ENCODE results near the gene PACSIN2. TPM values are rescaled to one million over a fixed set of nuclear protein-coding genes. Genes with fewer than 3 reads are reported as not detected.

PACSIN2 gene
- total and polyA plus RNA-seq, 4 donors = 40.3 to 149 (median 84.0) TPM

- H3K27me3 ChIP-seq (ENCODE audit: control insufficient read depth in 3 of 3, insufficient read depth in 3 of 3, low read length in 2 of 3) = no peaks in the 10 kb centered on the region
- H3K4me1 ChIP-seq (ENCODE audit: control insufficient read depth in 5 of 5, insufficient read depth in 5 of 5, low read length in 5 of 5) = peaks cover 0 to 25% (median 10%) of the 10 kb centered on the region in 5 donors
- peak overlapping the region; percentile 25 to 88 for H3K27ac ChIP-seq (ENCODE audit: low read depth in 1 of 2, low read length in 1 of 2)
- ATAC-seq (ENCODE audit: insufficient read depth, low FRiP score) (peak; percentile 50), DNase-seq (no peak)
- TF ChIP-seq CTCF (IDR thresholded peaks at IDR 0.05; ENCODE audit: control extremely low read depth, extremely low read depth) = no peak
- WGBS, 2 donors = 59 to 76% methylated on average over 5 of the region's 5 CpGs
- H3K36me3 ChIP-seq (ENCODE audit: control insufficient read depth in 4 of 4, insufficient read depth in 4 of 4, low read length in 4 of 4) = no peaks in the 10 kb centered on the region
- H3K9me3 ChIP-seq (ENCODE audit: control insufficient read depth in 4 of 4, insufficient read depth in 3 of 4, low read length in 3 of 4) = no peaks in the 10 kb centered on the region
- H3K4me3 ChIP-seq = no peak overlapping the region
- no peak overlapping the region for H3K9ac ChIP-seq (ENCODE audit: insufficient read depth in 1 of 2, low read length in 2 of 2)
These were observed 7.3 kb downstream of the PACSIN2 start for GRCh38 chr22:43007519-43008102.

- Histone ChIP-seq H3K9ac (ENCODE audit: insufficient read depth in 1 of 2, low read length in 2 of 2) (no peak overlapping the region), H3K9me3 (ENCODE audit: control insufficient read depth in 4 of 4, insufficient read depth in 3 of 4, low read length in 3 of 4) (no peaks in the 10 kb centered on the region), H3K27me3 (ENCODE audit: control insufficient read depth in 3 of 3, insufficient read depth in 3 of 3, low read length in 2 of 3) (no peaks in the 10 kb centered on the region), H3K4me3 (no peak overlapping the region), H3K4me1 (ENCODE audit: control insufficient read depth in 5 of 5, insufficient read depth in 5 of 5, low read length in 5 of 5) (peaks cover 5 to 29% (median 10%) of the 10 kb centered on the region in 5 donors), H3K27ac (ENCODE audit: low read depth in 1 of 2, low read length in 1 of 2) (peak overlapping the region in 1 of 2 donors; percentile 88), H3K36me3 (ENCODE audit: control insufficient read depth in 4 of 4, insufficient read depth in 4 of 4, low read length in 4 of 4) (no peaks in the 10 kb centered on the region)
- DNase-seq (no peak), ATAC-seq (ENCODE audit: insufficient read depth, low FRiP score) (peak; percentile 24)
- no peak for TF ChIP-seq CTCF (IDR thresholded peaks at IDR 0.05; ENCODE audit: control extremely low read depth, extremely low read depth)
- whole genome bisulfite sequencing, 2 donors = 75 to 89% methylated on average over 7 of the region's 7 CpGs
These were observed 8.2 kb downstream of the PACSIN2 start for GRCh38 chr22:43006753-43007152.

GRCh38 chr22:43006016-43006505 lies 8.9 kb downstream of the PACSIN2 start:
- H3K4me3 ChIP-seq = no peak overlapping the region
- no peaks in the 10 kb centered on the region for H3K27me3 ChIP-seq (ENCODE audit: control insufficient read depth in 3 of 3, insufficient read depth in 3 of 3, low read length in 2 of 3)
- no peak for TF ChIP-seq CTCF (IDR thresholded peaks at IDR 0.05; ENCODE audit: control extremely low read depth, extremely low read depth)
- peak overlapping the region in 1 of 2 donors; percentile 61 for H3K27ac ChIP-seq (ENCODE audit: low read depth in 1 of 2, low read length in 1 of 2)
- H3K36me3 ChIP-seq (ENCODE audit: control insufficient read depth in 4 of 4, insufficient read depth in 4 of 4, low read length in 4 of 4) = no peaks in the 10 kb centered on the region
- DNase-seq (no peak), ATAC-seq (ENCODE audit: insufficient read depth, low FRiP score) (no peak)
- peaks cover 5 to 35% (median 12%) of the 10 kb centered on the region in 5 donors for H3K4me1 ChIP-seq (ENCODE audit: control insufficient read depth in 5 of 5, insufficient read depth in 5 of 5, low read length in 5 of 5)
- no peak overlapping the region for H3K9ac ChIP-seq (ENCODE audit: insufficient read depth in 1 of 2, low read length in 2 of 2)
- H3K9me3 ChIP-seq (ENCODE audit: control insufficient read depth in 4 of 4, insufficient read depth in 3 of 4, low read length in 3 of 4) = no peaks in the 10 kb centered on the region
- 97 to 98% methylated on average over 5 of the region's 5 CpGs for WGBS, 2 donors
